ENCODE measurements around the gene TRMT1.

GRCh38 chr19:13115936-13116281 lies 631 bp downstream of the TRMT1 start:
- TF ChIP-seq, protein P1, sequence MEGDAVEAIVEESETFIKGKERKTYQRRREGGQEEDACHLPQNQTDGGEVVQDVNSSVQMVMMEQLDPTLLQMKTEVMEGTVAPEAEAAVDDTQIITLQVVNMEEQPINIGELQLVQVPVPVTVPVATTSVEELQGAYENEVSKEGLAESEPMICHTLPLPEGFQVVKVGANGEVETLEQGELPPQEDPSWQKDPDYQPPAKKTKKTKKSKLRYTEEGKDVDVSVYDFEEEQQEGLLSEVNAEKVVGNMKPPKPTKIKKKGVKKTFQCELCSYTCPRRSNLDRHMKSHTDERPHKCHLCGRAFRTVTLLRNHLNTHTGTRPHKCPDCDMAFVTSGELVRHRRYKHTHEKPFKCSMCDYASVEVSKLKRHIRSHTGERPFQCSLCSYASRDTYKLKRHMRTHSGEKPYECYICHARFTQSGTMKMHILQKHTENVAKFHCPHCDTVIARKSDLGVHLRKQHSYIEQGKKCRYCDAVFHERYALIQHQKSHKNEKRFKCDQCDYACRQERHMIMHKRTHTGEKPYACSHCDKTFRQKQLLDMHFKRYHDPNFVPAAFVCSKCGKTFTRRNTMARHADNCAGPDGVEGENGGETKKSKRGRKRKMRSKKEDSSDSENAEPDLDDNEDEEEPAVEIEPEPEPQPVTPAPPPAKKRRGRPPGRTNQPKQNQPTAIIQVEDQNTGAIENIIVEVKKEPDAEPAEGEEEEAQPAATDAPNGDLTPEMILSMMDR (IDR thresholded peaks at IDR 0.05; ENCODE audit: borderline replicate concordance, extremely low read depth, low read length, poor library complexity, severe bottlenecking), result no peak
- no peak for TF ChIP-seq EZH2 (IDR thresholded peaks at IDR 0.05; ENCODE audit: borderline replicate concordance, low read depth, low read length, severe bottlenecking)

Data from DND-41 (cell line).